Gastroesophageal sphincter (tissue), 3 donors: ENCODE data around the gene TAB3.

Experiments used
- POLR2A ChIP-seq, 2 donors: fragments of 450-650 bp; IDR thresholded peaks; one replicate each; pipeline ENCODE4 v1.6.1; 2017; ENCODE audit warnings: antibody characterized with exemption in 2 of 2, mild to moderate bottlenecking in 2 of 2, moderate library complexity in 1 of 2
- POLR2AphosphoS5 ChIP-seq: sonication (generic); formaldehyde crosslinking; IDR thresholded peaks from one replicate; pipeline ENCODE4 v1.6.1; 2017; ENCODE audit warnings: antibody characterized with exemption
- TF ChIP-seq, protein P1 (sequence below), 4 experiments: fragments of 200-600 bp in 2 of 4; fragments of 450-650 bp in 2 of 4; sonication (generic) in 1 of 4; IDR thresholded peaks; one replicate each; pipeline ENCODE4 v1.5.1; 2017 to 2019; ENCODE audit warnings: antibody characterized with exemption in 4 of 4, mild to moderate bottlenecking in 2 of 4, moderate library complexity in 2 of 4

DNA sequence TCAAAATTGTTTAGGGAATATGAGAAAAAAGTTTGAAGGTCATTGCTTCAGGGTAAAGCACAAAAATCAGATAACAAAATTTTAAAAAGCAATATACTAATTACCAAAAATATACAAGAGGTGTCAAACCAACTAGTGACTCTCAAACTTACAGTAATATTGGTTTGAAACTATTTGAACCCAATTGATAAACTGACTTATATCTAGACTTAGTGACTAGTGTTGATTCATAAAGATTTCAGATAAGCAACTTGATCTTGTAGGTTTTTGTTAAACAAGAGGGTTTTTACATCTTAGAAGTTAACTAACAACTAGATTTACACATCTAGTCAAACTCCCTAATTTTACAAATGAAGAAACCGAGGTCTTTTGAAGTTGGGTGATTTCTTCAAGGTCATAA is 7.7 kb downstream of the TAB3 start:
- TF ChIP-seq, protein P1, sequence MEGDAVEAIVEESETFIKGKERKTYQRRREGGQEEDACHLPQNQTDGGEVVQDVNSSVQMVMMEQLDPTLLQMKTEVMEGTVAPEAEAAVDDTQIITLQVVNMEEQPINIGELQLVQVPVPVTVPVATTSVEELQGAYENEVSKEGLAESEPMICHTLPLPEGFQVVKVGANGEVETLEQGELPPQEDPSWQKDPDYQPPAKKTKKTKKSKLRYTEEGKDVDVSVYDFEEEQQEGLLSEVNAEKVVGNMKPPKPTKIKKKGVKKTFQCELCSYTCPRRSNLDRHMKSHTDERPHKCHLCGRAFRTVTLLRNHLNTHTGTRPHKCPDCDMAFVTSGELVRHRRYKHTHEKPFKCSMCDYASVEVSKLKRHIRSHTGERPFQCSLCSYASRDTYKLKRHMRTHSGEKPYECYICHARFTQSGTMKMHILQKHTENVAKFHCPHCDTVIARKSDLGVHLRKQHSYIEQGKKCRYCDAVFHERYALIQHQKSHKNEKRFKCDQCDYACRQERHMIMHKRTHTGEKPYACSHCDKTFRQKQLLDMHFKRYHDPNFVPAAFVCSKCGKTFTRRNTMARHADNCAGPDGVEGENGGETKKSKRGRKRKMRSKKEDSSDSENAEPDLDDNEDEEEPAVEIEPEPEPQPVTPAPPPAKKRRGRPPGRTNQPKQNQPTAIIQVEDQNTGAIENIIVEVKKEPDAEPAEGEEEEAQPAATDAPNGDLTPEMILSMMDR (IDR thresholded peaks at IDR 0.05): no peak
- no peak for TF ChIP-seq POLR2A (IDR thresholded peaks at IDR 0.05)
- TF ChIP-seq POLR2AphosphoS5: no peak
